HG02763 (cell line): ENCODE measurements around the gene CBY1.

Source experiments
- ATAC-seq: cut with Tn5 transposase; IDR thresholded peaks from one replicate; pipeline ENCODE4 v1.9.1; 2021; ENCODE audit warnings: mild to moderate bottlenecking, moderate library complexity; ENCODE audit not compliant: unreplicated experiment

CBY1 gene

GRCh38 chr22:38719196-38719595 lies 62.8 kb downstream of the CBY1 start:
- ATAC-seq: no peak

GRCh38 chr22:38720350-38720749 lies 63.9 kb downstream of the CBY1 start:
- no peak for ATAC-seq

- no peak for ATAC-seq
Measured at GRCh38 chr22:38721551-38721950, 65.1 kb downstream of the CBY1 start.
